GM23248 (cell line): ENCODE measurements around the gene AGER. TPM values are rescaled to one million over a fixed set of nuclear protein-coding genes. Genes with fewer than 3 reads are reported as not detected.

Source experiments
- DNase-seq: peaks from one replicate; pipeline ENCODE4 v3.0.0-alpha.2; 2015
- H2AFZ ChIP-seq: fragments of 200-600 bp; sonication (generic); 2 replicates; pipeline ENCODE4 v1.6.1; 2016; ENCODE audit warnings: antibody characterized with exemption
- H3F3A ChIP-seq: fragments of 200-600 bp; sonication (generic); 2 replicates; pipeline ENCODE4 v1.6.1; 2016; ENCODE audit warnings: mild to moderate bottlenecking, antibody characterized with exemption, mixed run types; ENCODE audit not compliant: insufficient read depth
- H3K27ac ChIP-seq: fragments of 200-600 bp; sonication (generic); 2 replicates; pipeline ENCODE4 v1.5.1; 2016; ENCODE audit warnings: mild to moderate bottlenecking
- H3K27me3 ChIP-seq: fragments of 200-600 bp; sonication (generic); replicated peaks from 2 replicates; pipeline ENCODE4 v1.6.1; 2016; ENCODE audit warnings: mild to moderate bottlenecking; ENCODE audit not compliant: insufficient read depth
- H3K36me3 ChIP-seq: fragments of 200-600 bp; sonication (generic); 2 replicates; pipeline ENCODE4 v1.6.1; 2016; ENCODE audit warnings: low read depth, mild to moderate bottlenecking
- H3K4me1 ChIP-seq: fragments of 200-600 bp; sonication (generic); 2 replicates; pipeline ENCODE4 v1.6.1; 2016; ENCODE audit warnings: mild to moderate bottlenecking; ENCODE audit not compliant: insufficient read depth
- H3K4me2 ChIP-seq: fragments of 200-600 bp; sonication (generic); one replicate; pipeline ENCODE4 v1.6.1; 2016; ENCODE audit warnings: mild to moderate bottlenecking; ENCODE audit not compliant: unreplicated experiment
- H3K4me3 ChIP-seq: fragments of 200-600 bp; sonication (generic); 2 replicates; pipeline ENCODE4 v1.5.1; 2016; ENCODE audit warnings: mild to moderate bottlenecking
- H3K79me2 ChIP-seq: fragments of 200-600 bp; sonication (generic); 2 replicates; pipeline ENCODE4 v1.6.1; 2016; ENCODE audit warnings: mild to moderate bottlenecking; ENCODE audit not compliant: insufficient read depth
- H3K9ac ChIP-seq: fragments of 200-600 bp; sonication (generic); 2 replicates; pipeline ENCODE4 v1.6.1; 2016; ENCODE audit warnings: mild to moderate bottlenecking
- H3K9me2 ChIP-seq: fragments of 200-600 bp; sonication (generic); 2 replicates; pipeline ENCODE4 v1.6.1; 2016; ENCODE audit warnings: mixed run types, mild to moderate bottlenecking, moderate library complexity; ENCODE audit not compliant: insufficient read depth
- H3K9me3 ChIP-seq: fragments of 200-600 bp; sonication (generic); one replicate; pipeline ENCODE4 v1.6.1; 2017; ENCODE audit warnings: low read depth
- H4K20me1 ChIP-seq: fragments of 200-600 bp; sonication (generic); 2 replicates; pipeline ENCODE4 v1.6.0; 2016; ENCODE audit not compliant: insufficient read depth
- EZH2 ChIP-seq: fragments of 200-600 bp; sonication (generic); IDR thresholded peaks from 2 replicates; pipeline ENCODE4 v1.6.1; 2018; ENCODE audit warnings: antibody characterized with exemption, mild to moderate bottlenecking; ENCODE audit not compliant: insufficient read depth, poor library complexity, severe bottlenecking
- EZH2phosphoT487 ChIP-seq: fragments of 200-600 bp; sonication (generic); IDR thresholded peaks from 2 replicates; pipeline ENCODE4 v1.6.1; 2018; ENCODE audit warnings: antibody characterized with exemption, moderate library complexity, mild to moderate bottlenecking, low read depth; ENCODE audit not compliant: insufficient read depth
- WGBS, 2 experiments: methylation state at CpG; one replicate each; pipeline ENCODE4 v1.1.6; 2015 to 2017; ENCODE audit warnings: low lambda C conversion rate in 2 of 2, low coverage in 1 of 2; ENCODE audit errors: missing lambda C conversion rate in 2 of 2; 5-methylcytosine and 5-hydroxymethylcytosine counted together
- in situ Hi-C: fragments of 300-500 bp; cut with MboI; formaldehyde crosslinking; loops from 2 replicates; pipeline ENCODE4 v1.15.0; 2020
- polyA plus RNA-seq: library from polyadenylated mRNA; unstranded; fragments of >200 nt; fragmentation: Nextera tagmentation; extraction: Ambion mirVana; gene quantifications from 2 replicates; pipeline ENCODE4 v1.2.1, GENCODE V29; 2016
- total RNA-seq: library from RNA; depleted of rRNA; stranded (reverse); fragments of >200 nt; shearing (Covaris generic); gene quantifications from 2 replicates; pipeline ENCODE4 v1.2.3, GENCODE V29; 2014

The AGER gene
- total and polyA plus RNA-seq, 2 experiments from 2014 or later, result 0.22 to 1.4 TPM

GRCh38 chr6:32168807-32169591 is 15.1 kb downstream of the AGER start:
- H3K36me3 ChIP-seq, result peaks cover 6% of the 10 kb centered on the region; the same call in 1 of the 2 replicates
- WGBS, 2 experiments, result 49 to 56% methylated on average over 10 to 11 of the region's 11 CpGs
- in situ Hi-C loops, result no loop called here

DNA sequence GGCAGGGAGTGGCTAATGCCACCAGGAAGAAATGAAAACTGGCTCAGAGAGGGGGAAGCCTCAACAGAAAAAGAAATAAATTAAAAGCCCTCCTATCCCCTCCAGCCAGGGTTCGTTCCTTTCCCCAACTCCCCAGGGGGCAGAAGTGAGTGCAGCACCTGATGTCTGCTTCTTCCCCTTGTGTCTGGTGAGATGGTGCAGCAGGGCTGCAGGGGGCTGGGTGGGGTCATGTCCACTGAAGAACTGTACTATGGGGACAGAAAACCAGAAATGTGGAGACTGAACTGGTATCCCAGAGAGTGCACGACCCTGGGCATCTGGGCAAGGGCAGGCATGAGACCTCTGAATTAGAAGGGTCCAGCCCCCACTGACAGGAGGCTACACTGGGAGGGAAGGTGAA is 15.7 kb downstream of the AGER start:
- no peaks in the 10 kb centered on the region for H3K9me2 ChIP-seq
- H4K20me1 ChIP-seq, result no peaks in the 10 kb centered on the region
- H2AFZ ChIP-seq, result no peak overlapping the region
- peaks cover 27% of the 10 kb centered on the region for H3K79me2 ChIP-seq
- no peak overlapping the region for H3K9ac ChIP-seq
- H3K27ac ChIP-seq, result no peak overlapping the region
- TF ChIP-seq EZH2phosphoT487, result no peak
- TF ChIP-seq EZH2, result no peak
- no peak overlapping the region for H3K4me3 ChIP-seq
- 45 to 59% methylated on average over 2 of the region's 2 CpGs for WGBS, 2 experiments
- H3F3A ChIP-seq, result no peaks in the 10 kb centered on the region; the same call in 1 of the 2 replicates
- H3K4me2 ChIP-seq, result no peak overlapping the region
- peaks cover 8% of the 10 kb centered on the region; the same call in 1 of the 2 replicates for H3K4me1 ChIP-seq
- H3K36me3 ChIP-seq, result peaks cover 6% of the 10 kb centered on the region; the same call in 1 of the 2 replicates
- no peaks in the 10 kb centered on the region for H3K9me3 ChIP-seq
- in situ Hi-C loops, result no loop called here
- no peak for DNase-seq
- H3K27me3 ChIP-seq, result no peaks in the 10 kb centered on the region

More at GRCh38 chr6:32168807-32169591, 15.1 kb downstream of the AGER start:
- H3K4me1 ChIP-seq, result peaks cover 8% of the 10 kb centered on the region; the same call in 1 of the 2 replicates
- H3K27ac ChIP-seq, result no peak overlapping the region
- H3K4me2 ChIP-seq, result no peak overlapping the region
- H3F3A ChIP-seq, result no peaks in the 10 kb centered on the region; the same call in 1 of the 2 replicates
- H3K9me2 ChIP-seq, result no peaks in the 10 kb centered on the region
- no peak overlapping the region for H3K4me3 ChIP-seq
- no peaks in the 10 kb centered on the region for H3K9me3 ChIP-seq
- TF ChIP-seq EZH2phosphoT487 (no peak), EZH2 (no peak)
- H3K79me2 ChIP-seq, result peaks cover 34% of the 10 kb centered on the region
- no peak overlapping the region for H3K9ac ChIP-seq
- peak; percentile 40 for DNase-seq
- H4K20me1 ChIP-seq, result no peaks in the 10 kb centered on the region
- H2AFZ ChIP-seq, result no peak overlapping the region
- no peaks in the 10 kb centered on the region for H3K27me3 ChIP-seq

- Histone ChIP-seq H3K4me1 (peaks cover 8% of the 10 kb centered on the region; the same call in 1 of the 2 replicates), H3K9me2 (no peaks in the 10 kb centered on the region), H3K4me2 (no peak overlapping the region), H3K9ac (no peak overlapping the region), H3K4me3 (no peak overlapping the region), H2AFZ (no peak overlapping the region), H3K9me3 (no peaks in the 10 kb centered on the region), H3K27me3 (no peaks in the 10 kb centered on the region), H3K36me3 (peaks cover 6% of the 10 kb centered on the region; the same call in 1 of the 2 replicates), H3K27ac (no peak overlapping the region), H3F3A (no peaks in the 10 kb centered on the region; the same call in 1 of the 2 replicates), H3K79me2 (peaks cover 22% of the 10 kb centered on the region), H4K20me1 (no peaks in the 10 kb centered on the region)
- in situ Hi-C loops, result no loop called here
- DNase-seq, result no peak
- no peak for TF ChIP-seq EZH2phosphoT487
- 78 to 83% methylated on average over 6 of the region's 6 CpGs for WGBS, 2 experiments
These were observed 16.2 kb downstream of the AGER start for GRCh38 chr6:32167761-32168262.

DNA sequence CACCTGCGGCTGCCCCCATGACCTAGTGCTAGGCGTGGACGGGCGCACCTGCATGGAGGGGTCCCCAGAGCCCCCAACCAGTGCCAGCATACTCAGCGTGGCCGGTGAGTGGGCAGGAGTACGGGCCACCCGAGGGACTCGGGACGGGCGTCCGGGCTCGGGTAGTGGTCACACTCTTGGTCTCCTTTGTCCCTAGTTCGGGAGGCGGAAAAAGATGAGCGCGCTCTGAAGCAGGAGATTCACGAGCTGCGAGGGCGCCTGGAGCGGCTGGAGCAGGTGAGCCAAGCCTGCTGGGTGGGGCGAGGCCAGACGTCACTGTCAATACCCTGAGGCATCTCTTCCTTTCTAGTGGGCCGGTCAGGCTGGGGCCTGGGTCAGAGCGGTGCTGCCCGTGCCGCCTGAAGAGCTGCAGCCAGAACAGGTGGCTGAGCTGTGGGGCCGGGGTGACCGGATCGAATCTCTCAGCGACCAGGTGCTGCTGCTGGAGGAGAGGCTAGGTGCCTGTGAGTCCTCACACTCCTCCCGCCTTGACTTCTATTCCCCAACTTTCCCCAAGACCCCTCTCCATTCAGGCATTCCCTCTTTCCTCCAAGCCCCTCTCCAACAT is 16.8 kb downstream of the AGER start:
- in situ Hi-C loops, result no loop called here

More for the DNA sequence above, 16.8 kb downstream of the AGER start:
- Histone ChIP-seq H3F3A (no peaks in the 10 kb centered on the region; the same call in 1 of the 2 replicates), H3K9me3 (no peaks in the 10 kb centered on the region), H4K20me1 (no peaks in the 10 kb centered on the region), H3K4me3 (no peak overlapping the region), H3K36me3 (peaks cover 6% of the 10 kb centered on the region; the same call in 1 of the 2 replicates), H3K9ac (no peak overlapping the region), H3K27ac (no peak overlapping the region), H3K9me2 (no peaks in the 10 kb centered on the region), H3K4me2 (no peak overlapping the region), H3K79me2 (peaks cover 16% of the 10 kb centered on the region), H3K4me1 (peaks cover 8% of the 10 kb centered on the region; the same call in 1 of the 2 replicates), H2AFZ (no peak overlapping the region), H3K27me3 (no peaks in the 10 kb centered on the region)
- no peak for DNase-seq
- TF ChIP-seq EZH2 (no peak), EZH2phosphoT487 (no peak)
- whole genome bisulfite sequencing, 2 experiments, result 87 to 88% methylated on average over 32 of the region's 32 CpGs
